Stimulated activated naive B cell treated with anti-CD40 and anti-IgM and Interleukin-4, amounts not matched to agents 10 μg/mL and 1 μg/mL and 100 μg/mL, for 72 hours (primary cell): Measurements from ENCODE around the gene NLN.
"Not testable (repeated sequence)": the region's sequence is repeated elsewhere in the genome, so short reads cannot be mapped to it uniquely, and the experiment has no call there.

Source experiments
- ATAC-seq, 2 donors: fragments of 150-1000 bp; cut with Tn5 transposase; replicated peaks; 2 replicates each; pipeline ENCODE4 v1.10.0; 2021; ENCODE audit warnings: moderate library complexity in 1 of 2
- DNase-seq: peaks from one replicate; pipeline ENCODE4 v3.0.0; 2021
- H3K27ac Mint-ChIP-seq: one replicate; pipeline ENCODE4 v1.8.0; 2022; ENCODE audit warnings: mild to moderate bottlenecking, mixed read lengths
- H3K27me3 Mint-ChIP-seq, 2 donors: one replicate each; pipeline ENCODE4 v1.8.0; 2022; ENCODE audit warnings: mixed read lengths in 2 of 2
- H3K36me3 Mint-ChIP-seq, 2 donors: one replicate each; pipeline ENCODE4 v1.8.0; 2022; ENCODE audit warnings: mixed read lengths in 2 of 2, mild to moderate bottlenecking in 1 of 2
- H3K4me1 Mint-ChIP-seq, 2 donors: one replicate each; pipeline ENCODE4 v1.8.0; 2022; ENCODE audit warnings: mixed read lengths in 2 of 2, mild to moderate bottlenecking in 1 of 2
- H3K4me3 Mint-ChIP-seq, 2 donors: one replicate each; pipeline ENCODE4 v1.8.0; 2022; ENCODE audit warnings: mild to moderate bottlenecking in 2 of 2, mixed read lengths in 2 of 2, moderate library complexity in 1 of 2
- H3K9me3 Mint-ChIP-seq, 2 donors: one replicate each; pipeline ENCODE4 v1.8.0; 2022; ENCODE audit warnings: mixed read lengths in 2 of 2, mild to moderate bottlenecking in 1 of 2

Gene NLN

DNA sequence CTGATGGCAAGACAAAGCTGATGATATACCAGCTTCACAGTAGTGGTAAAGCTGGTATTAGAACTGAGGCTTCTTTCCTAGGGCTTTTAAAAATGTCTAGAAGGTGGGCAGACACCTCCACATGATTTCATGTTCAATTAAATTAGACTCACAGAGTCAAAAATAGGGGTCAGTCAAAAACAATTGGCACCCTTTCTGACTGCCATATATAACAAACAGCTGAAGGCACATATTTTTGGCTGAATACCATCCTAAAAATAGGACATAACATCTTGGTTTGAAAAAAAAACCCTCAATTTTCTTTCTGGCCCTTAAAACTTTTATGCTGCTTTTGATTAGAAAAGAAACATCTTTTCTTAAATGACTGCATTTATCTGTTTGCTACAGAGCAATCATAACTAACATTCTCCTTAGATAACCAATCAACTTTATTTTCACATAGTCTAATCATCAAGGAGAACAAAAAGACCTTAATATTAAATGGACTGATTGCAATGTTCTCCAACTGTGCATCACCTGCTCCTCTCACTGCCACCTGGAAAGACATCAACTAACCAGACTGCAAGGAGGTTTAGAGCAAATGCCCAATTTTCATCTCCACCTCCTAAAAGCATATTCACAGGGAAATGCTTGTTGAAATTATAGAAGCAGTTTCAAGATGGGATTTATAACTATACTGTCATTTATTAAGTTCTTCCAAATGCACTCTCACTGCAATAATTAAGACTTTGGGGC, 3.3 kb upstream of the NLN start:
- H3K4me1 Mint-ChIP-seq: peaks cover 10 to 11% of the 10 kb centered on the region in 2 donors
- no peaks in the 10 kb centered on the region for H3K9me3 Mint-ChIP-seq
- no peak overlapping the region for H3K27ac Mint-ChIP-seq
- ATAC-seq (no peak), DNase-seq (no peak)
- no peaks in the 10 kb centered on the region for H3K27me3 Mint-ChIP-seq
- H3K4me3 Mint-ChIP-seq: no peak overlapping the region
- H3K36me3 Mint-ChIP-seq: peaks cover 12 to 15% of the 10 kb centered on the region in 2 donors

- no peaks in the 10 kb centered on the region for H3K27me3 Mint-ChIP-seq
- peak overlapping the region; percentile 87 for H3K27ac Mint-ChIP-seq
- H3K4me3 Mint-ChIP-seq: peak overlapping the region; percentile 83
- no peaks in the 10 kb centered on the region for H3K9me3 Mint-ChIP-seq
- peaks cover 7 to 11% of the 10 kb centered on the region in 2 donors for H3K36me3 Mint-ChIP-seq
- no peak for DNase-seq
- peaks cover 8 to 17% of the 10 kb centered on the region in 2 donors for H3K4me1 Mint-ChIP-seq
- peak; percentile 74 for ATAC-seq
Measured at GRCh38 chr5:65721050-65721719, 820 bp upstream of the NLN start.

- no peaks in the 10 kb centered on the region for H3K9me3 Mint-ChIP-seq
- H3K4me1 Mint-ChIP-seq: peaks cover 8 to 26% of the 10 kb centered on the region in 2 donors
- H3K4me3 Mint-ChIP-seq: peak overlapping the region; percentile 83 to 92
- DNase-seq (no peak), ATAC-seq (peak in 1 of 2 donors; percentile 1)
- H3K27ac Mint-ChIP-seq: peak overlapping the region; percentile 95
- no peaks in the 10 kb centered on the region for H3K27me3 Mint-ChIP-seq
- H3K36me3 Mint-ChIP-seq: peaks cover 7 to 11% of the 10 kb centered on the region in 2 donors
Measured at GRCh38 chr5:65722575-65723403, 784 bp downstream of the NLN start.

DNA sequence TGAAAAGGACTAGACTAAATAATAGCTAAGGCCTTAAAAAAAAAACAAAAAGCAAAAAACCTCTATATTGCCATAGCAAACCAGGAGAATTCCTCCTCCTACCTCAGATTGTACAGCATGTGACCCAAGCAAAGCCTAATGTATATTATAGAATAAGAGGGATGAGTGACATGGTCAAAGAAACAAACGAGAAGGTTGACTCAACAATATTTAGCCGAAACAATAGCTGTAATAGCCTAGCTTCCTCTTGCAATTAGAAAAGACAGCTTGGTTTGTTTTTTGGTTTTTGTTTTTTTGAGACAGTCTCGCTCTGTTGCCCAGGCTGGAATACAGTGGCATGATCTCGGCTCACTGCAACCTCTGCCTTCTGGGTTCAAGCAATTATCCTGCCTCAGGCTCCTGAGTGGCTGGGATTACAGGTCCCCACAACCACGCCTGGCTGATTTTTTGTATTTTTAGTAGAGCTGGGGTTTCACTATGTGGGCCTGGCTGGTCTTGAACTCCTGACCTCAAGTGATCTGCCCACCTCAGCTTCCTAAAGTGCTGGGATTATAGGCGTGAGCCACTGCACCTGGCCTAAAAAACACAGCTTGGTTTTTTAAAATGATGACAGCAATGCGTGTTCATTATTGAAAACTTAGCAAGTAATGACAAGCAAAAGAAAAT, 5.6 kb downstream of the NLN start:
- H3K4me3 Mint-ChIP-seq: no peak overlapping the region

DNA sequence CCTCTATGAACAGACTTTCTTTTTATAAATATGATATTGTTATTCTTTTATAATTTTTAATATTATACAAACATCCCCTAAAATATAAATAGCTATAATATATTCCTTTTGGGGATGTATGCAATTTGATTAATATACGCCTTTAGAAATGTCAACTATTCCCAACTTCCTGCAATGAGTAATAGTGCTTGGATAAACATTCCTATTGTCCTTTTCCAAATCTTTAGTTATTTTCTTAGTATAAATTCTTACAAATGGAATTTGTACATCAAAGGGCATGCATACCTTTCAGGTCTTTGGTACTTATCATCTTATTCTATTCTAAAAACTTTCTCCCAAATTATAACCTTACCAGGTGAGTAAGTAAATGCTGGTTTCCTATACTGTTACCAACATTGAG, 6.2 kb downstream of the NLN start:
- Mint-ChIP-seq H3K27me3 (no peaks in the 10 kb centered on the region), H3K4me3 (no peak overlapping the region), H3K9me3 (no peaks in the 10 kb centered on the region), H3K4me1 (peaks cover 9 to 33% of the 10 kb centered on the region in 2 donors), H3K36me3 (peaks cover 16 to 20% of the 10 kb centered on the region in 2 donors), H3K27ac (no peak overlapping the region)
- no peak for ATAC-seq
- no peak for DNase-seq

More for the DNA sequence above, 5.6 kb downstream of the NLN start:
- Mint-ChIP-seq H3K9me3 (no peaks in the 10 kb centered on the region), H3K4me1 (peaks cover 15 to 35% of the 10 kb centered on the region in 2 donors), H3K27ac (no peak overlapping the region), H3K27me3 (no peaks in the 10 kb centered on the region), H3K36me3 (peaks cover 18 to 19% of the 10 kb centered on the region in 2 donors)
- ATAC-seq (no peak), DNase-seq (no peak)

- H3K27ac Mint-ChIP-seq: no peak overlapping the region
- DNase-seq: no peak
- peaks cover 17 to 23% of the 10 kb centered on the region in 2 donors for H3K36me3 Mint-ChIP-seq
- H3K9me3 Mint-ChIP-seq: peaks cover 5% of the 10 kb centered on the region in 2 donors
- no peak overlapping the region for H3K4me3 Mint-ChIP-seq
- no peak for ATAC-seq
- H3K4me1 Mint-ChIP-seq: peaks cover 15 to 33% of the 10 kb centered on the region in 2 donors
- H3K27me3 Mint-ChIP-seq: no peaks in the 10 kb centered on the region
Measured at GRCh38 chr5:65730910-65731309, 8.9 kb downstream of the NLN start.

DNA sequence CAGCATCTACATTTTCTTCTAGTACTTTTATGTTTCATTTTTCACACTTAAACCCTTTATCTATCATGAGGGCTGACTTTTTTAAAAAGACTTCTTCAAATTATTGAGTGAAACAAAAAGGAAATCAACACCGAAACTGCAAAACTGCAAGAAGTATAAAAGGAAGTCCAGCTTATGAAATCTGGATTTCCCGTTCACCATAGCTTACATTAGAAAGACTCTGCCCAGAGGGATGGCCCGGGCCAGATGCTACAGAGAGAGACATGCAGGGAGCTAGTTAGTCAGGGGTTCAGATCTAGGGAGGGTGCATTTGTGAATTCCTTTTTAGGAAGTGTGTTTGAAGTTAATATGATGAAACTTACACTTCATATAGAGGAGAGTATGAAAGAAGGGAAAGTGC, 10.0 kb downstream of the NLN start:
- H3K4me1 Mint-ChIP-seq: peaks cover 15 to 31% of the 10 kb centered on the region in 2 donors
- not testable (repeated sequence) for ATAC-seq, H3K27me3 Mint-ChIP-seq, H3K4me3 Mint-ChIP-seq, H3K27ac Mint-ChIP-seq, H3K9me3 Mint-ChIP-seq, DNase-seq
- H3K36me3 Mint-ChIP-seq: peaks cover 17 to 23% of the 10 kb centered on the region in 2 donors

DNA sequence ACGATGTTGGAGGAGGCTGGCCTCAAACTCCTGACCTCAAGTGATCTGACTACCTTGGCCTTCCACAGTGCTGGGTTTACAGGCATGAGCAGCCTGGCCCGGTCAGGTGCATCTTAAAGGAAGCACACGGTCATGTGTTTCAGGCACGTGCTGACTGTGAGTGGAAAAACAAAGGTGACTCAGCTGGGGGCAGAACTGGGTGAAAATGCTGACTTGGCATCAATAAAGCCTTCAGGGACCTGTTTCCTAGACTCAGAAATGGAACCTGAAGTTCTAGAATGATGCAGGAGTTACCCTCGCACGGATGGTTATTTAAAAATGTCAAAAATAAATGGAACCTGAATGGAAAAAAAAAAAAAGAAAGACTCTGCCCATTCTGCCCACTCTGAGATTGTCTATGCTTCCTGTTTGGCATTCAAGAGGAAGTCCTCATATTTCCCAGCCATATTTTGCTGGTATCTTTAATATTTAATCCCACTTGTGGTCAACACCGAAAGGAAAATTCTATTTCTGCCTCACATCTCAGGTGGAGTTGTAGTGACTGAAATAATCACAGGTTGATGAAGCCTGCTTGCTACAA, 12.3 kb downstream of the NLN start:
- peaks cover 16 to 22% of the 10 kb centered on the region in 2 donors for H3K4me1 Mint-ChIP-seq
- H3K4me3 Mint-ChIP-seq, DNase-seq, H3K9me3 Mint-ChIP-seq, H3K27ac Mint-ChIP-seq, H3K27me3 Mint-ChIP-seq: not testable (repeated sequence)
- peak; percentile 22 to 33 for ATAC-seq
- H3K36me3 Mint-ChIP-seq: peaks cover 17 to 23% of the 10 kb centered on the region in 2 donors

DNA sequence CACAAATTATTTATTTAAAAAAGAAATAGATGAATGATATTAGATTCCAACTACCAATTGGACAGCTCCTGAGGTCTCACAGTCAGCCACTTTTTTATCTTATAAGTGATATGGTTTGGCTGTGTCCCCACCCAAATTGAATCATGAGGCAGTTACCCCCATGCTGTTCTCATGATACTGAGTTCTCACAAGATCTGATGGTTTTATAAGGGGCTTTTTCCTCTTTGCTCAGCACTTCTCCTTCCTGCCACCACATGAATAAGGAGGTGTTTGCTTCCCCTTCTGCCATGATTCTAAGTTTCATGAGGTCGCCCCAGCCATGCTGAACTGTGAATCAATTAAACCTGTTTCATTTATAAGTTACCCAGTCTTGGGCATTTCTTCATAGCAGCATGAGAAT, 12.9 kb downstream of the NLN start:
- Mint-ChIP-seq H3K27me3 (no peaks in the 10 kb centered on the region), H3K9me3 (peaks cover 5% of the 10 kb centered on the region in 2 donors), H3K36me3 (peaks cover 16 to 21% of the 10 kb centered on the region in 2 donors), H3K4me1 (peaks cover 16 to 22% of the 10 kb centered on the region in 2 donors), H3K27ac (peak overlapping the region; percentile 0), H3K4me3 (no peak overlapping the region)
- DNase-seq (peak; percentile 6), ATAC-seq (peak; percentile 67 to 68)

DNA sequence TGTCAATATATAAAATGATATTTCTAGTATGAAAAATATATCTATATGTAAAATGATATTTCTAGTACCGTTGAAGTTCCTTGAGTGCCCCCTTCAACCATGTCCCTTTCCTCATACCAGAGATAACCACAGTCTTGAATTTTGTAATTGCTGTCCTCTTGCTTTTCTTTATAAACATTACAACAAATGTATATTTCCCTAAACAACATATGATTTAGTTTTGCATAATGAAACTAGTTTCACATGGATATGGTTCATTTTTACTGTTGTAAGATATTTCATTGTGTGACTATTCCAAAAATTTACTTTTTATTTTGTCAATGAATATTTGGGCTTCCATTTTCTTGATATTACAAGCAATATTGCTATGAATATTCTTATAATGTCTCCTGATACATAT, 14.0 kb downstream of the NLN start:
- ATAC-seq: no peak
- no peak for DNase-seq
- Mint-ChIP-seq H3K36me3 (peaks cover 11 to 18% of the 10 kb centered on the region in 2 donors), H3K27ac (no peak overlapping the region), H3K4me3 (no peak overlapping the region), H3K4me1 (peaks cover 17 to 19% of the 10 kb centered on the region in 2 donors), H3K27me3 (no peaks in the 10 kb centered on the region), H3K9me3 (peaks cover 5% of the 10 kb centered on the region in 2 donors)

GRCh38 chr5:65737842-65738241, 15.8 kb downstream of the NLN start:
- Mint-ChIP-seq H3K36me3 (peaks cover 4 to 10% of the 10 kb centered on the region in 2 donors), H3K27me3 (no peaks in the 10 kb centered on the region), H3K9me3 (peaks cover 5% of the 10 kb centered on the region in 2 donors), H3K4me3 (no peak overlapping the region), H3K4me1 (peaks cover 9 to 15% of the 10 kb centered on the region in 2 donors), H3K27ac (no peak overlapping the region)
- no peak for DNase-seq
- ATAC-seq: no peak

DNA sequence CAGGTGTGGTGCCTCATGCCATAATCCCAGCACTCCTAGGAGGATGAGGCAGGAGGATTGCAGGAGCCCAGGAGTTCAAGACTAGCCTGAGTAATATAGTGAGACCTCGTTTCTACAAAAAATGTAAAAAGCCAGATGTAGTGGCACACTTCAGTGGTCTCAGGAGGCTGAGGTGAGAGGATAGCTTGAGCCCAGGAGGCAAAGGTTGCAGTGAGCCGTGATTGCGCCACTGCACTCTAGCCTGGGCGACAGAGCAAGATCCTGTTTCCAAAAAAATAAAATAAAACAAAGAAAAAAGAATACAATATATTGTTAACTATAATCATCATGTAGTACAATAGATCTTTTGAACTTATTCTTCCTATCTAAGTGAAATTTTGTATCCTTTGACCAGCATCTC, 16.3 kb downstream of the NLN start:
- H3K36me3 Mint-ChIP-seq: peaks cover 2 to 10% of the 10 kb centered on the region in 2 donors
- no peak for ATAC-seq
- H3K27ac Mint-ChIP-seq: no peak overlapping the region
- peaks cover 5% of the 10 kb centered on the region in 2 donors for H3K9me3 Mint-ChIP-seq
- no peak overlapping the region for H3K4me3 Mint-ChIP-seq
- H3K27me3 Mint-ChIP-seq: no peaks in the 10 kb centered on the region
- H3K4me1 Mint-ChIP-seq: peaks cover 9 to 15% of the 10 kb centered on the region in 2 donors
- DNase-seq: no peak

DNA sequence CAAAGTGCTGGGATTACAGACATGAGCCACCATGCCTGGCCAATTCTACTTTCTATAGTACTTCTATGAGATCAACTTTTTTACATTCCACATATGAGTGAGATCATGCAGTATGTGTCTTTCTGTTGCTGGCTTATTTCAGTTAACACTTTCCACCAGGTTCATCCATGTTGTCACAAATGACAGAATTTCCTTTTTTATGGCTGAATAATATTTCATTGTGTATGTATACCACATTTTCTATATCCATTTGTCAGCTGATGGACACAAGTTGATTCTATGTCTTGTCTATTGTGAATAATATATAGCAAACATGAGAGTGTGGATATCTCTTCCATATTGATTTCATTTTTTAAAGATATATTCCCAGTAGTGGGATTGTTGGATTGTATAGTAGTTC, 17.2 kb downstream of the NLN start:
- Mint-ChIP-seq H3K27me3 (no peaks in the 10 kb centered on the region), H3K36me3 (peaks cover 3 to 10% of the 10 kb centered on the region in 2 donors), H3K9me3 (peaks cover 5% of the 10 kb centered on the region in 2 donors), H3K27ac (no peak overlapping the region), H3K4me1 (peaks cover 9 to 15% of the 10 kb centered on the region in 2 donors), H3K4me3 (no peak overlapping the region)
- ATAC-seq: no peak
- DNase-seq: no peak
